Peyer's patch (tissue), 4 donors: ENCODE measurements around the gene OTX2.

Experiments used
- POLR2A ChIP-seq, 2 donors: fragments of 450-650 bp; IDR thresholded peaks; one replicate each; pipeline ENCODE4 v1.5.1; 2017; ENCODE audit warnings: antibody characterized with exemption in 2 of 2, mild to moderate bottlenecking in 2 of 2, moderate library complexity in 2 of 2
- TF ChIP-seq, protein P1 (sequence below), 6 experiments: fragments of 450-650 bp in 4 of 6; fragments of 200-600 bp in 2 of 6; sonication (generic) in 1 of 6; IDR thresholded peaks; one replicate each; pipeline ENCODE4 v1.5.1; 2017 to 2019; ENCODE audit warnings: antibody characterized with exemption in 6 of 6, mild to moderate bottlenecking in 3 of 6, moderate library complexity in 1 of 6

- TF ChIP-seq, protein P1, sequence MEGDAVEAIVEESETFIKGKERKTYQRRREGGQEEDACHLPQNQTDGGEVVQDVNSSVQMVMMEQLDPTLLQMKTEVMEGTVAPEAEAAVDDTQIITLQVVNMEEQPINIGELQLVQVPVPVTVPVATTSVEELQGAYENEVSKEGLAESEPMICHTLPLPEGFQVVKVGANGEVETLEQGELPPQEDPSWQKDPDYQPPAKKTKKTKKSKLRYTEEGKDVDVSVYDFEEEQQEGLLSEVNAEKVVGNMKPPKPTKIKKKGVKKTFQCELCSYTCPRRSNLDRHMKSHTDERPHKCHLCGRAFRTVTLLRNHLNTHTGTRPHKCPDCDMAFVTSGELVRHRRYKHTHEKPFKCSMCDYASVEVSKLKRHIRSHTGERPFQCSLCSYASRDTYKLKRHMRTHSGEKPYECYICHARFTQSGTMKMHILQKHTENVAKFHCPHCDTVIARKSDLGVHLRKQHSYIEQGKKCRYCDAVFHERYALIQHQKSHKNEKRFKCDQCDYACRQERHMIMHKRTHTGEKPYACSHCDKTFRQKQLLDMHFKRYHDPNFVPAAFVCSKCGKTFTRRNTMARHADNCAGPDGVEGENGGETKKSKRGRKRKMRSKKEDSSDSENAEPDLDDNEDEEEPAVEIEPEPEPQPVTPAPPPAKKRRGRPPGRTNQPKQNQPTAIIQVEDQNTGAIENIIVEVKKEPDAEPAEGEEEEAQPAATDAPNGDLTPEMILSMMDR (IDR thresholded peaks at IDR 0.05): no peak
- TF ChIP-seq POLR2A (IDR thresholded peaks at IDR 0.05): no peak
Observed at GRCh38 chr14:56794557-56795283, 15.6 kb downstream of the OTX2 start.
